GM21529 (cell line): ENCODE data around the gene ARAP3.
A peak's percentile ranks its signal among the peaks of the same experiment; 100 is the strongest.

Experiments used
- ATAC-seq: cut with Tn5 transposase; IDR thresholded peaks from one replicate; pipeline ENCODE4 v1.9.1; 2021; ENCODE audit not compliant: unreplicated experiment

ARAP3 gene

GRCh38 chr5:141672841-141673813 lies 8.9 kb downstream of the ARAP3 start:
- ATAC-seq: no peak

- ATAC-seq: no peak
Measured at GRCh38 chr5:141672071-141672840, 9.8 kb downstream of the ARAP3 start.

GRCh38 chr5:141669520-141669919 lies 12.5 kb downstream of the ARAP3 start:
- ATAC-seq: no peak

- ATAC-seq: no peak
Measured at GRCh38 chr5:141668601-141669265, 13.3 kb downstream of the ARAP3 start.

GRCh38 chr5:141665995-141666940 lies 15.8 kb downstream of the ARAP3 start:
- ATAC-seq: no peak

- ATAC-seq: peak; percentile 98
Measured at GRCh38 chr5:141664733-141665461, 17.1 kb downstream of the ARAP3 start.

- ATAC-seq: no peak
Measured at GRCh38 chr5:141663506-141663905, 18.5 kb downstream of the ARAP3 start.

- no peak for ATAC-seq
Measured at GRCh38 chr5:141662028-141662427, 20.0 kb downstream of the ARAP3 start.

GRCh38 chr5:141657937-141658545 lies 24.0 kb downstream of the ARAP3 start:
- ATAC-seq: peak; percentile 69

- ATAC-seq: no peak
Measured at GRCh38 chr5:141657404-141657803, 24.6 kb downstream of the ARAP3 start.

- ATAC-seq: no peak
Measured at GRCh38 chr5:141656396-141656795, 25.6 kb downstream of the ARAP3 start.

- no peak for ATAC-seq
Measured at GRCh38 chr5:141655020-141655419, 27.0 kb downstream of the ARAP3 start.

GRCh38 chr5:141654298-141654697 lies 27.7 kb downstream of the ARAP3 start:
- ATAC-seq: no peak

- ATAC-seq: no peak
Measured at GRCh38 chr5:141651728-141652105, 30.3 kb downstream of the ARAP3 start.

GRCh38 chr5:141650851-141651727 lies 30.9 kb downstream of the ARAP3 start, which contains the start of gene FCHSD1:
FCHSD1 (minus strand) TSS chr5:141651418; CDS start chr5:141651368, 50 bp downstream.
- ATAC-seq: peak; percentile 95

GRCh38 chr5:141649972-141650371 lies 32.1 kb downstream of the ARAP3 start:
- no peak for ATAC-seq

- ATAC-seq: no peak
Measured at GRCh38 chr5:141649056-141649688, 32.9 kb downstream of the ARAP3 start.

GRCh38 chr5:141647851-141648250 lies 34.2 kb downstream of the ARAP3 start:
- no peak for ATAC-seq
